DOHH2 (cell line): Measurements from ENCODE around the gene SLC26A2.

ENCODE experiments used
- EZH2phosphoT487 ChIP-seq: fragments of 200-600 bp; sonication (generic); IDR thresholded peaks from 2 replicates; pipeline ENCODE4 v1.6.1; 2017; ENCODE audit warnings: borderline replicate concordance, mild to moderate bottlenecking, antibody characterized with exemption, low read length, moderate library complexity, mixed read lengths
- TF ChIP-seq, protein P1 (sequence below): fragments of 200-600 bp; sonication (generic); IDR thresholded peaks from one replicate; pipeline ENCODE4 v1.5.1; 2014; ENCODE audit warnings: antibody characterized with exemption, mild to moderate bottlenecking, low read depth, low read length; ENCODE audit not compliant: poor library complexity, severe bottlenecking

DNA sequence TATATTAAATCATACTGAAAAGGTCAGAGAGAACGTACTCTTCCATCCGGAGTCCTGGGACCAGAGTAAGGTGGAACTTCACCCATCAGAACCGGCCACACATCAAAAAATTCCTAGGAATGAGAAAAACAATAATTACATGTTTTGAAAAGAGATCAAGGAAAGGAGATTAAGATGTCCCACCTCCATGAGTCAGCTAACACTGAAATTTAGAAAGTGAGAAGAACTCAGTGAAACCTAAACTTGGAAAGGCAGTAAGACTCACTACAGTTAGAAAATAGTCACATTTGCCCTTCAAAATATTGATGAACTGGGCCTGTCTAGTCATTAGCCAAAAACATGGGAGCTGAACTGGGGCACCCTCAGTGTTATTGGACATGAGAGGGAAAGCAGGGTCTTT, 39.0 kb upstream of the SLC26A2 start:
- TF ChIP-seq, protein P1, sequence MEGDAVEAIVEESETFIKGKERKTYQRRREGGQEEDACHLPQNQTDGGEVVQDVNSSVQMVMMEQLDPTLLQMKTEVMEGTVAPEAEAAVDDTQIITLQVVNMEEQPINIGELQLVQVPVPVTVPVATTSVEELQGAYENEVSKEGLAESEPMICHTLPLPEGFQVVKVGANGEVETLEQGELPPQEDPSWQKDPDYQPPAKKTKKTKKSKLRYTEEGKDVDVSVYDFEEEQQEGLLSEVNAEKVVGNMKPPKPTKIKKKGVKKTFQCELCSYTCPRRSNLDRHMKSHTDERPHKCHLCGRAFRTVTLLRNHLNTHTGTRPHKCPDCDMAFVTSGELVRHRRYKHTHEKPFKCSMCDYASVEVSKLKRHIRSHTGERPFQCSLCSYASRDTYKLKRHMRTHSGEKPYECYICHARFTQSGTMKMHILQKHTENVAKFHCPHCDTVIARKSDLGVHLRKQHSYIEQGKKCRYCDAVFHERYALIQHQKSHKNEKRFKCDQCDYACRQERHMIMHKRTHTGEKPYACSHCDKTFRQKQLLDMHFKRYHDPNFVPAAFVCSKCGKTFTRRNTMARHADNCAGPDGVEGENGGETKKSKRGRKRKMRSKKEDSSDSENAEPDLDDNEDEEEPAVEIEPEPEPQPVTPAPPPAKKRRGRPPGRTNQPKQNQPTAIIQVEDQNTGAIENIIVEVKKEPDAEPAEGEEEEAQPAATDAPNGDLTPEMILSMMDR: no peak
- TF ChIP-seq EZH2phosphoT487: no peak
